Esophagus muscularis mucosa (tissue), 3 donors: ENCODE results near the gene SLC5A8.

Experiments used
- POLR2A ChIP-seq: fragments of 450-650 bp; IDR thresholded peaks from one replicate; pipeline ENCODE4 v1.6.1; 2017; ENCODE audit warnings: antibody characterized with exemption, moderate library complexity, mild to moderate bottlenecking, low read depth
- TF ChIP-seq, protein P1 (sequence below), 3 experiments: fragments of 200-600 bp in 2 of 3; fragments of 450-650 bp in 1 of 3; sonication (generic) in 2 of 3; IDR thresholded peaks; one replicate each; pipeline ENCODE4 v1.5.1; 2017 to 2019; ENCODE audit warnings: antibody characterized with exemption in 3 of 3, mild to moderate bottlenecking in 2 of 3, moderate library complexity in 1 of 3

DNA sequence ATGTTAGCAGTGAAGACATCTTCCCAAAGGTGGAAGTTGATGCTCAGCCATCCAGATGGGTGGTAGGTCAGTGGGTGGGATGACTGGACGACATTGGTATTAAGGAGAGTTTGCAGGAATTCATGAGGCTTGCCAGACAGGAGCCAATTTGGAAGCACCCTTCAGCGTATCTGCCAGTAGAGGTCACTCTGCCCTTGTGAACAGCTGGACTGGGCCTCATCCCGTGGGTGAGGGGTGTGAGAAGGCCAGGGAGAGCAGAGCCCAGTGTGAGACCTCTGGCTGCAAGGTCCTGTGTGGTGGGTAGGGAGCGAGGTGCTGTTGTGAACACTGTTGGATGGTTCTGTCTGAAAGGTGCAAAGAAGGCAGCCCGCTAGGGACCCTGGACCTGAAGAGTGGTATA lies 37.7 kb downstream of the SLC5A8 start:
- TF ChIP-seq, protein P1, sequence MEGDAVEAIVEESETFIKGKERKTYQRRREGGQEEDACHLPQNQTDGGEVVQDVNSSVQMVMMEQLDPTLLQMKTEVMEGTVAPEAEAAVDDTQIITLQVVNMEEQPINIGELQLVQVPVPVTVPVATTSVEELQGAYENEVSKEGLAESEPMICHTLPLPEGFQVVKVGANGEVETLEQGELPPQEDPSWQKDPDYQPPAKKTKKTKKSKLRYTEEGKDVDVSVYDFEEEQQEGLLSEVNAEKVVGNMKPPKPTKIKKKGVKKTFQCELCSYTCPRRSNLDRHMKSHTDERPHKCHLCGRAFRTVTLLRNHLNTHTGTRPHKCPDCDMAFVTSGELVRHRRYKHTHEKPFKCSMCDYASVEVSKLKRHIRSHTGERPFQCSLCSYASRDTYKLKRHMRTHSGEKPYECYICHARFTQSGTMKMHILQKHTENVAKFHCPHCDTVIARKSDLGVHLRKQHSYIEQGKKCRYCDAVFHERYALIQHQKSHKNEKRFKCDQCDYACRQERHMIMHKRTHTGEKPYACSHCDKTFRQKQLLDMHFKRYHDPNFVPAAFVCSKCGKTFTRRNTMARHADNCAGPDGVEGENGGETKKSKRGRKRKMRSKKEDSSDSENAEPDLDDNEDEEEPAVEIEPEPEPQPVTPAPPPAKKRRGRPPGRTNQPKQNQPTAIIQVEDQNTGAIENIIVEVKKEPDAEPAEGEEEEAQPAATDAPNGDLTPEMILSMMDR (IDR thresholded peaks at IDR 0.05), result no peak
- no peak for TF ChIP-seq POLR2A
